ENCODE measurements around the gene C2orf78.

DNA sequence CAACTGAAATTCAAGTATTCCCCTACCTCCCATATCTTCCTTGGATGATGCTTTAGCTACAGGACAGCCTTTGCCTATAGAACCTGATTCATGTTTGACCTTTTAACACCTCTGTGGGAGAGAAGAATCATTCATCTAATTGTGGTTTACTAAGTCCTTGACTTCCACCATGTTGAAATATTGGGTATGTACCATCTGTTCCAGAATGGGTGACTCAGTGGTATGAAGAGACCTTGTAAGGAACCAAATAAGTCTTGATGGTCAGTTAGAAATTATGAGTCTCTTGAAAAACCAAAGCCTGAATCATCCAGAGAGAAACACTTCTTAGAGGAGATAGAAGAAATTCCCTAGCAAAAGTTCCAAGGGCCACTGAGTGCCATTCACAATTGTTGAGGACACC, 72.2 kb downstream of the C2orf78 start:
- TF ChIP-seq POLR2AphosphoS5 (IDR thresholded peaks at IDR 0.05; ENCODE audit: low read depth, low read length): no peak
- no peak for TF ChIP-seq POLR2A (IDR thresholded peaks at IDR 0.05; ENCODE audit: low read depth, low read length)
- no peak for TF ChIP-seq TAF1 (IDR thresholded peaks at IDR 0.05; ENCODE audit: borderline replicate concordance, low read depth, low read length)

Measured in GM12892 (cell line).